ENCODE results near the gene TCTA. TPM values are rescaled to one million over a fixed set of nuclear protein-coding genes. Genes with fewer than 3 reads are reported as not detected.

The TCTA gene
- total RNA-seq, 4 donors from 2014 or later: 24.6 to 52.9 (median 30.1) TPM

GRCh38 chr3:49465270-49466034, 53.2 kb downstream of the TCTA start:
- WGBS, 2 donors: 68 to 72% methylated on average over 18 of the region's 18 CpGs
- Histone ChIP-seq H3K4me1 (peaks cover 0 to 77% (median 45%) of the 10 kb centered on the region in 4 donors), H3K27ac (peak overlapping the region; percentile 43 to 99 (median 70)), H3K36me3 (no peaks in the 10 kb centered on the region), H3K9me3 (no peaks in the 10 kb centered on the region), H3K4me3 (no peak overlapping the region), H3K27me3 (no peaks in the 10 kb centered on the region)
- TF ChIP-seq EP300 (IDR thresholded peaks at IDR 0.05) (no peak), CTCF (IDR thresholded peaks at IDR 0.05) (no peak)
- no peak for DNase-seq (ENCODE audit: low spot score in 2 of 2)

Other genes starting within 250 kb of the TCTA start
- gene CCDC71, start 246.1 kb upstream of the TCTA start, total RNA-seq: 10 to 100 TPM; 30.4 to 38.3 (median 36.3) TPM
- 10 to 100 TPM; 20.8 to 33.1 (median 29.7) TPM for gene KLHDC8B, start 240.8 kb upstream of the TCTA start, total RNA-seq
- 1 to 10 TPM; 2.6 to 3.3 (median 3.0) TPM for gene C3orf62, start 135.2 kb upstream of the TCTA start, total RNA-seq
- gene USP4, start 72.4 kb upstream of the TCTA start, total RNA-seq: 10 to 100 TPM; 33.7 to 49.8 (median 46.0) TPM
- gene GPX1, start 54.1 kb upstream of the TCTA start, total RNA-seq: 100 to 1,000 TPM; 217 to 359 (median 310) TPM
- 100 to 1,000 TPM; 532 to 825 (median 698) TPM for gene RHOA, start 447 bp upstream of the TCTA start, total RNA-seq
- 10 to 100 TPM in 2 of 4 donors, 1 to 10 TPM in 2; 7.0 to 20.8 (median 9.5) TPM for gene AMT, start 10.1 kb downstream of the TCTA start, total RNA-seq
- 10 to 100 TPM in 1 of 4 donors, 1 to 10 TPM in 2, not detected in 1; 2.1 to 14.7 (median 7.7) TPM for gene NICN1, start 16.9 kb downstream of the TCTA start, total RNA-seq
- 100 to 1,000 TPM; 113 to 142 (median 126) TPM for gene DAG1, start 57.8 kb downstream of the TCTA start, total RNA-seq
- gene BSN, start 142.1 kb downstream of the TCTA start, total RNA-seq: 1 to 10 TPM in 2 of 4 donors, under 1 TPM in 2; 0.44 to 1.8 (median 0.92) TPM

Measured in tibial nerve (tissue), 4 donors.